ENCODE measurements around the gene TMBIM1.

- no peak for TF ChIP-seq CTCF (conservative IDR thresholded peaks at IDR 0.05 in 1 of 2, IDR thresholded peaks at IDR 0.05 in 1 of 2; ENCODE audit: low read depth in 1 of 2, low read length in 2 of 2)
- no peak for TF ChIP-seq EZH2 (IDR thresholded peaks at IDR 0.05; ENCODE audit: low read length, missing control alignments)
Measured at GRCh38 chr2:218313356-218313755, 21.1 kb upstream of the TMBIM1 start.

Data from fibroblast of lung (primary cell).